SK-N-SH (cell line): ENCODE results near the gene OR5W2.

Experiments
- CTCF ChIP-seq: fragments of 200-600 bp; sonication (generic); IDR thresholded peaks from 2 replicates; pipeline ENCODE4 v1.6.1; 2017; ENCODE audit warnings: antibody characterized with exemption, mild to moderate bottlenecking, moderate library complexity
- MXI1 ChIP-seq: IDR thresholded peaks from 2 replicates; pipeline ENCODE4 v1.6.1; 2012; ENCODE audit warnings: mild to moderate bottlenecking, low read depth, low read length, improper control_type of control experiment
- NRF1 ChIP-seq: IDR thresholded peaks from 2 replicates; pipeline ENCODE4 v1.6.1; 2012; ENCODE audit warnings: low read depth, mild to moderate bottlenecking, low read length
- POLR2AphosphoS5 ChIP-seq: IDR thresholded peaks from 2 replicates; pipeline ENCODE4 v1.6.1; 2012; ENCODE audit warnings: low read depth, low read length
- RAD21 ChIP-seq: IDR thresholded peaks from 2 replicates; pipeline ENCODE4 v1.6.1; 2012; ENCODE audit warnings: mild to moderate bottlenecking, low read length
- RXRA ChIP-seq: IDR thresholded peaks from 2 replicates; pipeline ENCODE4 v1.4.0; 2012; ENCODE audit warnings: low read depth, mild to moderate bottlenecking, borderline replicate concordance
- USF2 ChIP-seq: fragments of 150-350 bp; IDR thresholded peaks from 2 replicates; pipeline ENCODE4 v1.6.1; 2017; ENCODE audit warnings: antibody characterized with exemption, low read length, low read depth, borderline replicate concordance
- YY1 ChIP-seq: IDR thresholded peaks from 2 replicates; pipeline ENCODE4 v1.4.0; 2012; ENCODE audit warnings: low read depth, mild to moderate bottlenecking

- TF ChIP-seq POLR2AphosphoS5 (no peak), RXRA (no peak), USF2 (no peak), YY1 (no peak), RAD21 (no peak), CTCF (no peak), NRF1 (no peak), MXI1 (no peak)
These were observed at the start of gene OR5W2 for GRCh38 chr11:55914482-55914881.
